Adrenal gland (tissue), 12 donors: ENCODE measurements around the gene CTBP1. TPM values are rescaled to one million over a fixed set of nuclear protein-coding genes. Genes with fewer than 3 reads are reported as not detected.

Experiments used
- DNase-seq, 7 donors: peaks; one replicate each; pipeline ENCODE4 v3.0.0-alpha.2; 2019 to 2020
- H3K27ac ChIP-seq, 5 donors: fragments of 200-600 bp; sonication (generic) in 4 of 5; 1 replicate in 3 of 5; 2 replicates in 2 of 5; pipeline versions ENCODE4 v1.5.1 to v1.8.0; 2016 to 2020; ENCODE audit warnings: mild to moderate bottlenecking in 1 of 5
- H3K27me3 ChIP-seq: fragments of 200-600 bp; 2 replicates; pipeline ENCODE4 v1.8.0; 2021
- H3K36me3 ChIP-seq, 2 donors: fragments of 200-600 bp; replicated peaks in 1 of 2; 1 replicate in 1 of 2; 2 replicates in 1 of 2; pipeline versions ENCODE4 v1.5.1 to v1.8.0; 2018 to 2022
- H3K4me1 ChIP-seq, 2 donors: fragments of 200-600 bp; replicated peaks in 1 of 2; 1 replicate in 1 of 2; 2 replicates in 1 of 2; pipeline versions ENCODE4 v1.5.1 to v1.8.0; 2018 to 2021
- H3K4me3 ChIP-seq, 4 donors: fragments of 200-600 bp; sonication (generic) in 3 of 4; one replicate each; pipeline ENCODE4 v1.5.1; 2016 to 2018
- H3K9me3 ChIP-seq, 3 donors: fragments of 200-600 bp; sonication (generic) in 1 of 3; replicated peaks in 1 of 3; 1 replicate in 2 of 3; 2 replicates in 1 of 3; pipeline versions ENCODE4 v1.5.1 to v1.8.0; 2016 to 2021
- CTCF ChIP-seq, 6 experiments: fragments of 450-650 bp in 4 of 6; fragments of 200-600 bp in 2 of 6; sonication (generic) in 1 of 6; IDR thresholded peaks; 1 replicate in 5 of 6; 2 replicates in 1 of 6; pipeline versions ENCODE4 v1.5.1 to v1.8.0; 2016 to 2021; ENCODE audit warnings: antibody characterized with exemption in 6 of 6, mild to moderate bottlenecking in 2 of 6, moderate library complexity in 1 of 6
- POLR2A ChIP-seq, 2 donors: fragments of 450-650 bp; IDR thresholded peaks; one replicate each; pipeline ENCODE4 v1.6.1; 2017; ENCODE audit warnings: antibody characterized with exemption in 2 of 2, mild to moderate bottlenecking in 2 of 2, moderate library complexity in 1 of 2
- WGBS, 4 donors: extraction: QIAGEN DNeasy Blood & Tissue Kit in 2 of 4; methylation state at CpG; one replicate each; pipeline versions ENCODE4 v1.1.5 to v1.1.7; 2013 to 2017; 5-methylcytosine and 5-hydroxymethylcytosine counted together
- intact Hi-C, 2 donors: fragments of 100-400 bp; cut with DNase I; formaldehyde crosslinking; loops; one replicate each; pipeline versions ENCODE4 v1.14.1 to v1.15.0; 2022 to 2023
- polyA plus RNA-seq, 3 donors: library from polyadenylated mRNA; stranded (reverse); fragments of 200-250 nt in 2 of 3; fragments of 350-450 nt in 1 of 3; fragmentation: Illumina TruSeq in 1 of 3; extraction: RNeasy Lipid Tissue Mini Kit (QIAGEN cat#74804) in 1 of 3; gene quantifications; one replicate each; pipeline ENCODE4 v1.2.3, GENCODE V29; 2013 to 2014
- total RNA-seq, 9 donors: library from RNA; depleted of rRNA in 4 of 9; stranded (reverse); fragments of >200 nt in 4 of 9; fragments of 120-200 nt in 1 of 9; fragmentation: NEBNext Ultra II Directional in 1 of 9; extraction: Animal tissue kit (Norgen Biotek cat#: 25700) in 1 of 9; gene quantifications; one replicate each; pipeline versions ENCODE4 v1.1.0 to v1.2.4, GENCODE V29; 2013 to 2023
- donor health status: healthy with polysubstance abuse.
- donor health status: Bipolar disorder and iron deficiency.
- donor health status: DM: yes; HTN: yes; CAD: no.
- donor health status: DM: no; HTN: no; CAD: no.
- donor health status: DM: no; HTN: no; CAD: no.
- donor health status: DM: yes; HTN: yes; CAD: no.

CTBP1 gene
- total and polyA plus RNA-seq, 12 donors = 45.7 to 293 (median 159) TPM

GRCh38 chr4:1216076-1216614 lies 32.8 kb downstream of the CTBP1 start:
- no peak for TF ChIP-seq CTCF (IDR thresholded peaks at IDR 0.05)
- no peak for TF ChIP-seq POLR2A (IDR thresholded peaks at IDR 0.05)
- intact Hi-C loops = no loop called here
- Histone ChIP-seq H3K9me3 (no peaks in the 10 kb centered on the region), H3K27me3 (no peaks in the 10 kb centered on the region), H3K27ac (peak overlapping the region in 1 of 5 donors; percentile 56), H3K4me1 (peaks cover 8 to 18% of the 10 kb centered on the region in 2 donors), H3K36me3 (peaks cover 0 to 58% of the 10 kb centered on the region in 2 donors), H3K4me3 (no peak overlapping the region)
- no peak for DNase-seq
- 91 to 94% (median 93%) methylated on average over 21 to 34 of the region's 34 CpGs for WGBS, 4 donors

- no peaks in the 10 kb centered on the region for H3K9me3 ChIP-seq
- WGBS, 4 donors = 82 to 85% (median 84%) methylated on average over 15 to 31 of the region's 31 CpGs
- intact Hi-C loops = no loop called here
- TF ChIP-seq CTCF (IDR thresholded peaks at IDR 0.05) (no peak), POLR2A (IDR thresholded peaks at IDR 0.05) (no peak)
- H3K4me3 ChIP-seq = no peak overlapping the region
- no peak for DNase-seq
- H3K4me1 ChIP-seq = peaks cover 8 to 25% of the 10 kb centered on the region in 2 donors
- no peaks in the 10 kb centered on the region for H3K27me3 ChIP-seq
- peak overlapping the region in 1 of 5 donors; percentile 56 for H3K27ac ChIP-seq
- peaks cover 0 to 59% of the 10 kb centered on the region in 2 donors for H3K36me3 ChIP-seq
Measured at GRCh38 chr4:1215141-1216075, 33.5 kb downstream of the CTBP1 start.

- Histone ChIP-seq H3K4me1 (peaks cover 6 to 31% of the 10 kb centered on the region in 2 donors), H3K9me3 (no peaks in the 10 kb centered on the region), H3K27ac (peak overlapping the region in 1 of 5 donors; percentile 27), H3K27me3 (no peaks in the 10 kb centered on the region), H3K4me3 (no peak overlapping the region), H3K36me3 (peaks cover 0 to 59% of the 10 kb centered on the region in 2 donors)
- TF ChIP-seq POLR2A (IDR thresholded peaks at IDR 0.05) (no peak), CTCF (IDR thresholded peaks at IDR 0.05) (no peak)
- intact Hi-C loops = no loop called here
- WGBS, 4 donors = 84 to 96% (median 89%) methylated on average over 5 to 48 of the region's 48 CpGs
- no peak for DNase-seq
Measured at GRCh38 chr4:1214101-1215095, 34.5 kb downstream of the CTBP1 start.
